Endothelial cell of umbilical vein (primary cell): ENCODE results near the gene DEPDC5. TPM values are rescaled to one million over a fixed set of nuclear protein-coding genes. Genes with fewer than 3 reads are reported as not detected.

Source experiments
- BruUV-seq: library from RNA; stranded (reverse); fragments of 400-500 nt; replicated peaks from 2 replicates; lab custom pipeline; 2021; lab: Mats Ljungman, UMichigan
- CTCF ChIA-PET: fragments of 300-600, 350-600 bp; sonication (Branson Sonifier 250); formaldehyde crosslinking; loops from one replicate; lab custom pipeline; 2021; ENCODE audit warnings: antibody characterized with exemption, inconsistent platforms; lab: Charles Lee
- POLR2A ChIA-PET: fragments of 300-600, 350-600 bp; sonication (Branson Sonifier 250); formaldehyde crosslinking; loops from one replicate; lab custom pipeline; 2021; ENCODE audit warnings: antibody characterized with exemption, inconsistent platforms; lab: Charles Lee
- DNase-seq: peaks from one replicate; pipeline ENCODE4 v3.0.0-alpha.2; 2011; ENCODE audit warnings: low read depth, low spot score
- FAIRE-seq: peaks from 2 replicates; lab custom pipeline; 2011; peaks lifted over from hg19 to GRCh38; lab: Jason Lieb, UNC
- H2AFZ ChIP-seq: 2 replicates; pipeline ENCODE4 v1.6.0; 2012; ENCODE audit warnings: low read depth, low read length, control low read depth, inconsistent platforms
- H3K27ac ChIP-seq: 2 replicates; pipeline ENCODE4 v1.5.1; 2011; ENCODE audit warnings: low read depth, mild to moderate bottlenecking, control low read depth, low read length, moderate library complexity; ENCODE audit not compliant: insufficient read depth
- H3K27me3 ChIP-seq, 2 experiments: 2 replicates each; pipeline versions ENCODE4 v1.6.0 to v1.6.1; 2011; ENCODE audit warnings: low read length in 2 of 2, mixed read lengths in 1 of 2; ENCODE audit not compliant: control insufficient read depth in 2 of 2, insufficient read depth in 2 of 2
- H3K36me3 ChIP-seq, 2 experiments: 2 replicates in 1 of 2; 3 replicates in 1 of 2; pipeline ENCODE4 v1.5.1; 2011; ENCODE audit warnings: low read length in 2 of 2, mild to moderate bottlenecking in 1 of 2, moderate library complexity in 1 of 2; ENCODE audit not compliant: control insufficient read depth in 2 of 2, insufficient read depth in 2 of 2; ENCODE audit errors: extremely low read depth in 1 of 2
- H3K4me1 ChIP-seq: 3 replicates; pipeline ENCODE4 v1.5.1; 2011; ENCODE audit warnings: mild to moderate bottlenecking, low read length; ENCODE audit not compliant: control insufficient read depth, insufficient read depth; ENCODE audit errors: extremely low read depth
- H3K4me2 ChIP-seq: 2 replicates; pipeline ENCODE4 v1.6.1; 2011; ENCODE audit warnings: low read length, control low read depth, mixed read lengths; ENCODE audit not compliant: insufficient read depth
- H3K4me3 ChIP-seq, 3 experiments: fragments of 200-600 bp in 1 of 3; sonication (generic), shearing (Covaris generic) in 1 of 3; replicated peaks in 1 of 3; 2 replicates each; pipeline ENCODE4 v1.5.1; 2011 to 2016; ENCODE audit warnings: control low read depth in 3 of 3, low read length in 3 of 3, mild to moderate bottlenecking in 2 of 3, inconsistent platforms in 1 of 3, low read depth in 1 of 3, moderate library complexity in 1 of 3; ENCODE audit not compliant: insufficient read depth in 1 of 3
- H3K79me2 ChIP-seq: 2 replicates; pipeline ENCODE4 v1.6.0; 2012; ENCODE audit warnings: low read length, inconsistent platforms; ENCODE audit not compliant: control insufficient read depth, insufficient read depth
- H3K9ac ChIP-seq: replicated peaks from 2 replicates; pipeline ENCODE3; 2011; ENCODE audit warnings: low read length, control low read depth; ENCODE audit not compliant: insufficient read depth; ENCODE audit errors: extremely low read depth
- H3K9me1 ChIP-seq: replicated peaks from 3 replicates; pipeline ENCODE4 v1.6.0; 2011; ENCODE audit warnings: mild to moderate bottlenecking, low read length; ENCODE audit not compliant: control insufficient read depth, insufficient read depth; ENCODE audit errors: extremely low read depth
- H3K9me3 ChIP-seq: replicated peaks from 2 replicates; pipeline ENCODE4 v1.5.1; 2012; ENCODE audit warnings: low read length, inconsistent platforms; ENCODE audit not compliant: control insufficient read depth, insufficient read depth
- H4K20me1 ChIP-seq: replicated peaks from 2 replicates; pipeline ENCODE3; 2011; ENCODE audit warnings: mild to moderate bottlenecking, low read length; ENCODE audit not compliant: control insufficient read depth, insufficient read depth; ENCODE audit errors: extremely low read depth
- EZH2 ChIP-seq: IDR thresholded peaks from 2 replicates; pipeline ENCODE4 v1.6.1; 2012; ENCODE audit warnings: borderline replicate concordance, low read depth, mild to moderate bottlenecking, moderate library complexity, low read length, inconsistent platforms; ENCODE audit not compliant: severe bottlenecking
- FOS ChIP-seq: IDR thresholded peaks from 2 replicates; pipeline ENCODE4 v1.6.1; 2011; ENCODE audit warnings: mild to moderate bottlenecking, low read length, moderate library complexity, borderline replicate concordance; ENCODE audit not compliant: insufficient read depth
- GATA2 ChIP-seq: IDR thresholded peaks from 2 replicates; pipeline ENCODE4 v1.7.0; 2011; ENCODE audit warnings: low read depth, mild to moderate bottlenecking, moderate library complexity, mixed read lengths, low read length; ENCODE audit not compliant: insufficient read length, insufficient read depth
- JUN ChIP-seq: IDR thresholded peaks from 2 replicates; pipeline ENCODE4 v1.6.1; 2011; ENCODE audit warnings: borderline replicate concordance, low read depth; ENCODE audit not compliant: insufficient read length, insufficient read depth
- MAX ChIP-seq: IDR thresholded peaks from 2 replicates; pipeline ENCODE4 v1.6.1; 2011; ENCODE audit not compliant: insufficient read depth, insufficient read length
- MYC ChIP-seq: IDR thresholded peaks from one replicate; pipeline ENCODE4 v1.6.1; 2011; ENCODE audit warnings: mild to moderate bottlenecking, low read depth, low read length
- POLR2A ChIP-seq: IDR thresholded peaks from 2 replicates; pipeline ENCODE4 v1.6.1; 2012; ENCODE audit warnings: low read depth, mild to moderate bottlenecking, control low read depth, low read length
- POLR2AphosphoS5 ChIP-seq: IDR thresholded peaks from 2 replicates; pipeline ENCODE4 v1.6.1; 2012; ENCODE audit warnings: low read depth, mild to moderate bottlenecking, control low read depth, low read length, moderate library complexity; ENCODE audit not compliant: insufficient read depth
- dilution Hi-C: fragments of 300-500 bp; cut with MboI; formaldehyde crosslinking; loops from one replicate; pipeline ENCODE4 v1.15.0; 2019; ENCODE audit warnings: low sequenced_read_pairs; ENCODE audit not compliant: extremely low pct_ligation_motif_present
- intact Hi-C: fragments of 100-400 bp; cut with micrococcal nuclease; formaldehyde crosslinking; loops from one replicate; pipeline ENCODE4 v1.10.0; 2022
- polyA plus RNA-seq, 4 experiments: library from polyadenylated mRNA; depleted of rRNA in 3 of 4; stranded (reverse) in 3 of 4; unstranded in 1 of 4; fragments of >200 nt; gene quantifications; 2 replicates each; pipeline versions ENCODE4 v1.2.1 to v1.2.3, GENCODE V29; 2011 to 2012; ENCODE audit warnings: missing spikeins in 1 of 4
- total RNA-seq: library from RNA; stranded (reverse); gene quantifications from 2 replicates; pipeline ENCODE4 v1.2.3, GENCODE V29; 2021
- TF ChIP-seq, protein P1 (sequence below), 2 donors: IDR thresholded peaks; 1 replicate in 1 of 2; 2 replicates in 1 of 2; pipeline ENCODE4 v1.5.1; 2011; ENCODE audit warnings: low read length in 2 of 2, mild to moderate bottlenecking in 2 of 2, moderate library complexity in 2 of 2, control low read depth in 1 of 2, inconsistent platforms in 1 of 2, low read depth in 1 of 2; ENCODE audit not compliant: insufficient read depth in 1 of 2; ENCODE audit errors: extremely low read depth in 1 of 2

The DEPDC5 gene
- total and polyA plus RNA-seq, 2 donors (not counting 3 experiments of a cell fraction or from before 2014, with no cell fraction given), result 13.1 to 36.6 TPM

DNA sequence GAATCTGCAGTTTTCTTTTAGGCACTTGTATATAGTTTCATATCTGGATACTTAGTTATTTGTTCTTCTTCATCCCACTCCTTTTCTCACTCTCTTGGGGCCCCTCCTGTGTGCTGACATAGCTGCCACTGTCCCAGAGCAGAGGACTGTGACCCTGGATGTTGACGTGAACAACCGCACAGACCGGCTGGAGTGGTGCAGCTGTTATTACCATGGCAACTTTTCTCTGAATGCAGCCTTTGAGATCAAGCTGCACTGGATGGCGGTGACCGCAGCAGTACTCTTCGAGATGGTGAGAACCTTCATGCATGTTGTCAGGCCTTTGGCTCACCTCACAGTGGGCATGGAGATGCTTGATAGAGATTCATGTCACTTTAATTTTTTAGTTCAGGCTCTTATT, 139.6 kb downstream of the DEPDC5 start:
- no TSS peak for BruUV-seq
- POLR2A ChIA-PET, result no interaction called here
- intact Hi-C loops, result no loop called here

More for the DNA sequence above, 139.6 kb downstream of the DEPDC5 start:
- Histone ChIP-seq H3K79me2 (no peaks in the 10 kb centered on the region), H4K20me1 (no peaks in the 10 kb centered on the region), H3K27ac (no peak overlapping the region), H3K9ac (no peak overlapping the region), H2AFZ (no peak overlapping the region), H3K9me3 (no peaks in the 10 kb centered on the region), H3K4me2 (no peak overlapping the region), H3K27me3 (no peaks in the 10 kb centered on the region), H3K9me1 (no peaks in the 10 kb centered on the region), H3K36me3 (peaks cover 0 to 12% of the 10 kb centered on the region in 2 experiments), H3K4me3 (no peak overlapping the region), H3K4me1 (peaks cover 4% of the 10 kb centered on the region)
- dilution Hi-C loops, result no loop called here
- CTCF ChIA-PET, result no interaction called here
- FAIRE-seq, result no peak
- no peak for DNase-seq
- TF ChIP-seq FOS (no peak), EZH2 (no peak), MAX (no peak), JUN (no peak), POLR2A (no peak), POLR2AphosphoS5 (no peak), MYC (no peak), GATA2 (no peak)
- TF ChIP-seq, protein P1, sequence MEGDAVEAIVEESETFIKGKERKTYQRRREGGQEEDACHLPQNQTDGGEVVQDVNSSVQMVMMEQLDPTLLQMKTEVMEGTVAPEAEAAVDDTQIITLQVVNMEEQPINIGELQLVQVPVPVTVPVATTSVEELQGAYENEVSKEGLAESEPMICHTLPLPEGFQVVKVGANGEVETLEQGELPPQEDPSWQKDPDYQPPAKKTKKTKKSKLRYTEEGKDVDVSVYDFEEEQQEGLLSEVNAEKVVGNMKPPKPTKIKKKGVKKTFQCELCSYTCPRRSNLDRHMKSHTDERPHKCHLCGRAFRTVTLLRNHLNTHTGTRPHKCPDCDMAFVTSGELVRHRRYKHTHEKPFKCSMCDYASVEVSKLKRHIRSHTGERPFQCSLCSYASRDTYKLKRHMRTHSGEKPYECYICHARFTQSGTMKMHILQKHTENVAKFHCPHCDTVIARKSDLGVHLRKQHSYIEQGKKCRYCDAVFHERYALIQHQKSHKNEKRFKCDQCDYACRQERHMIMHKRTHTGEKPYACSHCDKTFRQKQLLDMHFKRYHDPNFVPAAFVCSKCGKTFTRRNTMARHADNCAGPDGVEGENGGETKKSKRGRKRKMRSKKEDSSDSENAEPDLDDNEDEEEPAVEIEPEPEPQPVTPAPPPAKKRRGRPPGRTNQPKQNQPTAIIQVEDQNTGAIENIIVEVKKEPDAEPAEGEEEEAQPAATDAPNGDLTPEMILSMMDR (IDR thresholded peaks at IDR 0.05; ENCODE audit: extremely low read depth in 1 of 2, insufficient read depth in 1 of 2, low read depth in 1 of 2, low read length in 2 of 2), result no peak
